NCI-H2196 treated with DMSO at 0.1 percent for 48 hours (cell line): ENCODE data around the gene KIF21B.
A peak's percentile ranks its signal among the peaks of the same experiment; 100 is the strongest.

Source experiments
- DNase-seq: peaks from one replicate; lab custom pipeline; 2025; ENCODE audit not compliant: unreplicated experiment; lab: John Stamatoyannopoulos, UW

KIF21B gene

GRCh38 chr1:201020721-201021629 lies 2.5 kb downstream of the KIF21B start:
- no peak for DNase-seq

DNA sequence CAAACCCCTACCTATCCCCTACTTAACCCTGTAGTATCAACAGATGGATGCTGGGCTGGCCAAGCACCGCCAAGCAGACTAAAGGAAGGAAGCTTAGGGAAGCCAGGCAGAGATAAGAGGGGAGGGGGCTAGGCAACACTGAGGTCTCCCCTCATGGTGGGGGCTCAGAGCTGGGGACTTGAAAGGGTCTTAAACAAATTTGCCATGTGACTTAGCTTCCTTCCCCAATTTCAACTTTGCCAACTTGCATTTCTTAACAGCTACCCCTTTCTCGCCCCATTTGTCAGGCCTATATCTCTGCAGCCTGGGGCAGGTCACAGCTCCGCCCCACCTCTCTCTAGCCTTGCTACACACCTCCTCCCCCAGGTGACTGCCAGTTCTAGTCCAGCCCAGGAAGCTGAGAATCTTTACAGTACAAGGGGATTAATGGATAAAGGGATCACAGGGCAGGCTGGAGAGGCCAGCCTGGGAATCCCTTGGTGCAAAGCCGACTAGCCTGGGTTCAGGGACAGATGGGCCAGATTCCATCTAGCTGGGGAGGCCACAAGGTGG lies 3.4 kb downstream of the KIF21B start:
- no peak for DNase-seq

DNA sequence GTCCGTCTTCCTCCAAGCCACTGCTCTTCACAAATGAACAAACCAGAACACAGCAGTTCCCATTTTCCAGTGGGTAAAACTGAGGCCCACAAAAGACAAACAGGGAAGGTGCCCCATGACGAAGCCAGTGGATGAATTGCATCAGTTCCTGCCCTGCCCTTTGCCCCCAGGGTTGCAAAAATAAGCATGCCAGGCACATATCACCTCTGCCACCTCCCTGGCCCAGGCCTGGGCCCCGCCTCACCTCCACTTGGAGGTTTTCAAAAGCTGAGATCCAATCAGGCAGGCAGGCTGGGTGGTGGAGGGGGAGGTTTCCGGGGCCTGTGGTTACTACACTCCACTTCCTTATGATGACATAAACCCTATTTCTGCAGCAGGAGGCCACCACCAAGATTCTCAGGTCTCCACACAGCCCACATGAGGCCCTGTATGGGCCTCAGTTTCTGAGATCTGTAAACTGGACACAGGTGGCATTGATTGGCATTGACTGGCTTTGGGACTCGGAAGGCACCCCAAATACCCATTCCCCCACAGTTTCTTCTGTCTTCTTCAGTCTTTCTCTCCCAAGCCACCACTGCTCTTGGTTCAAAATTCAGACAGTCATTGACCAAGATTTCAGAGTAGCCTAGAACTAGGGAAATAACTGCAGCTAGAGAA lies 4.1 kb downstream of the KIF21B start:
- DNase-seq: peak; percentile 37

GRCh38 chr1:201017828-201018163 lies 5.7 kb downstream of the KIF21B start:
- no peak for DNase-seq

DNA sequence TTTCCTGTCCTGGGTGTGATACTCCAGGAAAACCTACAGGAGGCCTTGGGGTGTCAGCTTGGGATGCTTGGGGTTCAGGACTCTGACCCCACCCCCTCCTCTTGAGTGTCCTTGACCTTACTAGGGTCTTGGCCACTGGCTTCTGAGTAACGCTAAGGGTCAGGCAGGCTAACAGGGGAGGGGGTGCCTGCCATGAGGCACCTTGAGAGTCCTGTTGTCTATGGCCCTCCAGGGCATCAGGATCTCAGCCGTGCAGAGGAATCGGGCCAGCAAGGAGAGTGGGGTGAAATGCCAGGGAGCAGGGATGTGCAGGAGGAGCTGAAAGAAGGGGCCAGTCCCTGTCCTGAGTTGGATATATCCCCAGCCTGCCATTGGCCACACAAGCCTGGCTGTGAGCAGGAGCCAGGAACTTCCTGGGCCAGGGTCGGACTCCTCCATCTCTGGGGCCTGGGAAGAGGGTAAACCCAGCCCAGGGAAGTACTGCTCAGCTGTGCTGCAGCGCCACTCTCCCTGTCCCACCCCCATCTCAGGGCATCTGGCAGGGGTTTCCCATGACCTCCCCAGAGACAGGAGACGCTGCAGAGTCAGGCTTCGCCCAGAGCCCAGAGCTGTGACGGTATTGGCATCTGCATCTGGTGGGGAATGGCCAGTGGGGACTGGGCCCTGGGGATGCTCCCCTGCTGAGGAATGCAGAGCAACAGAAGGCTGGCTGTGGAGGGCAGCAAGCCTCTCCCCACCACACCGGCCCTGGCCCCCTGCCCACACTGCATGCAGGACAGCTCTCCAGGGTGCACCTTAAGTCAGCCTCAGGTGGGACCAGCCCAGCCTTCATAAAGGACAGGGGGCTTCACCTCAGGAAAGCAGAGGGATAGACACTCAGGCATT lies 6.3 kb downstream of the KIF21B start:
- no peak for DNase-seq

- DNase-seq: no peak
These were observed 7.3 kb downstream of the KIF21B start for GRCh38 chr1:201016211-201016651.

- DNase-seq: no peak
These were observed 7.9 kb downstream of the KIF21B start for GRCh38 chr1:201015551-201016091.

DNA sequence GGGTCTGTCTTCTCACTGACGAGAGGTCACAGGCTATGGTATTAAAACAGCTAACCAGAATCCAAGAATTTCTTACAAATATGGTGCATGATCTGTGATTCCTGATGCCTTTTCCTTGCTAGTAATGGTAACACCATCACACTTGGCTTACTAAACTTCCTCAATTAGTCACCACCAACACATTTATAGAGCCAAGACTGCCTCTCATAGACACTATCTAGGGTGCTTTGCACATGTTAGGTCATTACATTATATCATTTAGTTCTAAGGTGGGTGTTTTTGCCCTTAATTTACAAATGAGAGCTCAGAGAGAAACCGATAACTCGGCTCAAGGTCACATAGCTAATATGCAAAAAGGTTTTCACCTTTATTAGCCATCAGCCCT lies 8.7 kb downstream of the KIF21B start:
- DNase-seq: no peak

DNA sequence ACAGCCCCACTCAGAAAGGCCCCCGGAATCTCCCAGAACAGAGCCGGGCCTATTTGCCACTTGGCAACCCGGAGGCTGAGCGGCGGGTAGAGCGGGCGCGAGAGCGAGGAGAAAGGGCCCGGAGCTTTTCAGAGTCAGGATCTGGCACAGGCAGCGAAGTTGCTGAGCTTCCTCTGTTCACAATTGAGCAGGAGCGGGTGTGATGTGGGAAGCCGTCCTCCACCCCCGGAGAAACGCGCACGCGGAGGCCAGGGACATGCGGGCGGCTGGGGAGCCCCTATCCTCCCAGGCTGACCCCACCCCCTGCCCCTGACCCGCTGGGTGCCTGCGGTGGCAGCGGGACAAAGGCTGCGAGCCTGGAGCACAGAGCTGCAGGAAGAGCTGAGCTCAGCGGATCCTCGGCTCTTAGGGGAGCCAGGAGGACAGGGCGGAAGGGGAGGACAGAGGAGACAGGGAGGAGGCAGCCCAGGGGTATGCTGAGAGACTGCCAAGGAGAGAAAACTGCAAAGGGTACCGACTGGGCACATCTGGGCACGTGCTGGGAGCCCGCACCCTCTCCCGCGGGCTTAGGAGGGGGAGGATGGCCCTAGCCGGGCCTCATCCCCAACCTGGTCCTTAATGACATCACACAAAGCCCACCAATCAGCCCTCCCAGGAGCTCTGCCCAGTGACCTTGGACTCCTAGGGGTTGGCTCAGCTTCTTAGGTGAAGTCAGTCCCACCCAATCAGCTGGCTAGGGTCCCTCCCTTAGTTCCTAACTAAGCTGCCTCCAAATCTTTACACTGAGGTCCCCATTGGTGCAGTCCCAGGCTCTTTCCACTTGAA lies 9.3 kb downstream of the KIF21B start:
- DNase-seq: no peak

GRCh38 chr1:201013031-201013485 lies 10.5 kb downstream of the KIF21B start:
- DNase-seq: no peak

DNA sequence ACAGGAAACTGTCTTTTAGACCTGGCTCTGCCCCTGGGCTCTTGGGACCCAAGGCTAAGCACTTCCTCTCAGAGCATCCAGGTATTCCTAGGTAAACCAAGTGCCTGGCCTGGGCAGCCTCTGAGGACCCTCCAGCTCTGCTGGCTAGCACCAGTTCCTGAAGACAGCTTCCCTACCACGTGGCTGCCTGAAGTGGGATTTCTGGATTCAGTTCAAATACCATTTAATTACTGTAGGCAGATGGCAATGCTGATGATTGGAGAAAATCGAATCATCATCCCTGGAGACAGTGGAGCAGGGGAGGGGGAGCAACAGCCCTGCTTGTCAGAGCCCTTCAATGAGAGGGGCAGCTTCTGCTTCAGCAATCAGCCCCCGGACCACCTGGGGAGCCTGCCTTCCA lies 11.9 kb downstream of the KIF21B start:
- DNase-seq: no peak

GRCh38 chr1:201009962-201010645 lies 13.4 kb downstream of the KIF21B start:
- no peak for DNase-seq

GRCh38 chr1:201008666-201009360 lies 14.7 kb downstream of the KIF21B start:
- DNase-seq: no peak

GRCh38 chr1:201007481-201007880 lies 16.0 kb downstream of the KIF21B start:
- DNase-seq: no peak

DNA sequence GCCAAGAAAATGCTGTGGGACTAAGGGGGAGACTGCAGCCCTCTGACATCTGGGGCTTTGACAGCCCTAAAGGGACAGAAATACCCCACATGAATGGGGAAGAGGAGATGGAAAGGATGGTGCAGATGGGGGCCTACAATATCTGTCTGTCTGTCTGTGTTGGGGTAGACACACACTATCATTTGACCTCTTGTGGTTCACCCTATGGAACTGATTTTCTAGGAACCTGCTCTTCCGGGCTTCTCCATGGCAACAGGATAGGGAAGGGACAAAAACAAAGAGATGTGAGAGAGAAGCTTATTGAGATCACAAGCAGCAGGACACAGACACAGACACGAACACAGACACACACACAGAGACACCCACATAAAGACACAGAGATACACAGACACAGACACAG lies 17.1 kb downstream of the KIF21B start:
- no peak for DNase-seq

- no peak for DNase-seq
These were observed 18.8 kb downstream of the KIF21B start for GRCh38 chr1:201004732-201005131.

DNA sequence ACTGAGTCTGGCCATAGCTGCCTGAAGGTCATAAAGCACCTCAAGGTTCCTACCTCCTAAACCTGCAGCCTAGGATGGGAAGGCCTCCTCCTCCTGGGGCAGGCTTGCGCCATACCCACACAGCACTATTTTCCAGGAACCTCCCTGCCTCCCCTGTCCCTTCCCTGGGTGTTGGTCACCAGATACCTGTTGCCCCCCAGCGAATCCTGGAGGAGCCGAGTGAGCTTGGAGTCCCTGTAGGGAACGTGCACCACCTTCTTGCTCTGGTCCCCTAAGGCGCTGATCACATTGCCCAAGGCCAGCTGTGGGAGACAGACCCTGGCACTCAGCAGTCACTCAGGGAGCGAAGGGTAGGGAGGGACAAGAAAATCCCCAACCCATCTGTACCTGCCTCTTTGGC lies 19.4 kb downstream of the KIF21B start:
- no peak for DNase-seq

DNA sequence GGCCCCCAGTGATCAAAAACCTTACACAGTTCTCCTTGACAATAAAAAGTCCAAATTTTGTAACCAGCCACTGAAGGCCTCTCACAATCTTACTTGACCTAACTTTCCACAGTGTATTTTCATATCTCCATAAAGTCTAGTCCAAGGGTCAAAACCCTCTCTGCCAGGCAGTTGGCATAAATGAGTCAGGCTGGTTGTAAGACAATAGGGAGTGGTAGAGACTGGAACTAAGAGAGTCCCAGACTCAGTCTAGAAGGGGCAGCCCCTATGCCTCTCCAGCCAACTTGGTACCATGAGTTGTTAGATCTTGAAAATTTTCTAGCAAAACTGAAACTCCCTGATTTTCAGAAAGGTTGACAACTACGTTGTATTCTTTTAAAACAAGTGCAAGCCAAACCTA lies 21.0 kb downstream of the KIF21B start:
- DNase-seq: no peak

DNA sequence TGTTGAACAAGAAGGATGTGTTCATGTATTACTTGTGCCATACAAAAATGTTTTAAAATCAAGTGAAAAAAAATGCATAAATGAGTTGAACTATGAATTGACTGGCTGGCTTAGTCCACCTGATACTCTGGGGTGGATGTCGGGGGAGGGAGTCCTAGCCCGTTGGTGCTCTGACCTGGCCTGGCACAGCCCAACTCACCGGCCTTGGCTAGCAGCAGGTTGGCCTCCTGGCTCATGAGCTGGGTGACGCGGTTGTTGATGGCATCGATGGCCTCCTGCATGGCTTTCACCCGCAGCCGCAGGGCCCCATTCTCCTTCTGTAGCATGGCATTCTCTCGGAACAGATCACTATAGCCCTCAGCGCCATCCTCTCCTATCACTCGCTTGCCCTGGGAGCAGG lies 21.6 kb downstream of the KIF21B start:
- DNase-seq: no peak
